G401.6 (cell line): ENCODE data around the gene CCDC7.
"Not testable (repeated sequence)": the region's sequence is repeated elsewhere in the genome, so short reads cannot be mapped to it uniquely, and the experiment has no call there.

Experiments used
- FAIRE-seq: peaks from 2 replicates; lab custom pipeline; 2012; peaks lifted over from hg19 to GRCh38; lab: Jason Lieb, UNC

The CCDC7 gene

GRCh38 chr10:32888161-32888927, 442.4 kb downstream of the CCDC7 start:
- FAIRE-seq: no peak

GRCh38 chr10:32889631-32890212, 443.8 kb downstream of the CCDC7 start:
- FAIRE-seq: peak; percentile 56

- no peak for FAIRE-seq
Measured at GRCh38 chr10:32890444-32890843, 444.5 kb downstream of the CCDC7 start.

GRCh38 chr10:32891261-32891660, 445.3 kb downstream of the CCDC7 start:
- no peak for FAIRE-seq

- FAIRE-seq: no peak
Measured at GRCh38 chr10:32893434-32893833, 447.5 kb downstream of the CCDC7 start.

GRCh38 chr10:32893916-32894664, 448.1 kb downstream of the CCDC7 start:
- FAIRE-seq: no peak

- not testable (repeated sequence) for FAIRE-seq
Measured at GRCh38 chr10:32895200-32895968, 449.4 kb downstream of the CCDC7 start.

- no peak for FAIRE-seq
Measured at GRCh38 chr10:32901815-32902214, 455.9 kb downstream of the CCDC7 start.

- FAIRE-seq: no peak
Measured at GRCh38 chr10:32905466-32905865, 459.5 kb downstream of the CCDC7 start.

- FAIRE-seq: peak; percentile 19
Measured at GRCh38 chr10:32906595-32906994, 460.7 kb downstream of the CCDC7 start.

- FAIRE-seq: no peak
Measured at GRCh38 chr10:32909456-32909855, 463.5 kb downstream of the CCDC7 start.

- not testable (repeated sequence) for FAIRE-seq
Measured at GRCh38 chr10:32909970-32910369, 464.0 kb downstream of the CCDC7 start.

GRCh38 chr10:32911285-32912016, 465.5 kb downstream of the CCDC7 start:
- no peak for FAIRE-seq

GRCh38 chr10:32917817-32918216, 471.9 kb downstream of the CCDC7 start:
- FAIRE-seq: not testable (repeated sequence)

- FAIRE-seq: no peak
Measured at GRCh38 chr10:32922170-32922569, 476.2 kb downstream of the CCDC7 start.

GRCh38 chr10:32923134-32923533, 477.2 kb downstream of the CCDC7 start:
- no peak for FAIRE-seq

- no peak for FAIRE-seq
Measured at GRCh38 chr10:32923849-32924248, 477.9 kb downstream of the CCDC7 start.
